Thyroid gland (tissue), 4 donors: Measurements from ENCODE around the gene C8G.

Experiments
- CTCF ChIP-seq, 6 experiments: fragments of 200-600 bp in 3 of 6; fragments of 450-650 bp in 3 of 6; sonication (generic) in 3 of 6; IDR thresholded peaks; one replicate each; pipeline ENCODE4 v1.5.1; 2016 to 2019; ENCODE audit warnings: antibody characterized with exemption in 6 of 6, mild to moderate bottlenecking in 2 of 6, inconsistent platforms in 1 of 6, moderate library complexity in 1 of 6
- POLR2A ChIP-seq, 2 donors: fragments of 450-650 bp; IDR thresholded peaks; one replicate each; pipeline ENCODE4 v1.6.1; 2017; ENCODE audit warnings: antibody characterized with exemption in 2 of 2, mild to moderate bottlenecking in 2 of 2, moderate library complexity in 1 of 2

- TF ChIP-seq POLR2A (IDR thresholded peaks at IDR 0.05) = no peak
- TF ChIP-seq CTCF (IDR thresholded peaks at IDR 0.05) = no peak
These were observed 28.5 kb upstream of the C8G start for GRCh38 chr9:136916330-136917184.
